Astrocyte (in vitro differentiated cells and primary cell): ENCODE data around the gene CELF2. TPM values are rescaled to one million over a fixed set of nuclear protein-coding genes. Genes with fewer than 3 reads are reported as not detected.

Experiments used
- DNase-seq: peaks from one replicate; pipeline ENCODE4 v3.0.0-alpha.2; 2010; ENCODE audit warnings: low read depth
- FAIRE-seq: peaks from 2 replicates; lab custom pipeline; 2011; peaks lifted over from hg19 to GRCh38; lab: Jason Lieb, UNC
- H2AFZ ChIP-seq: 2 replicates; pipeline ENCODE4 v1.6.0; 2012; ENCODE audit warnings: low read depth, low read length, inconsistent platforms
- H3K27ac ChIP-seq: 2 replicates; pipeline ENCODE4 v1.5.1; 2011; ENCODE audit warnings: low read depth, low read length, inconsistent platforms
- H3K27me3 ChIP-seq: 2 replicates; pipeline ENCODE4 v1.6.0; 2011; ENCODE audit warnings: low read length, inconsistent platforms; ENCODE audit not compliant: insufficient read depth
- H3K36me3 ChIP-seq: 2 replicates; pipeline ENCODE4 v1.5.1; 2011; ENCODE audit warnings: low read length, inconsistent platforms; ENCODE audit not compliant: insufficient read depth
- H3K4me1 ChIP-seq: 2 replicates; pipeline ENCODE4 v1.5.1; 2011; ENCODE audit warnings: low read length, inconsistent platforms; ENCODE audit not compliant: insufficient read depth
- H3K4me2 ChIP-seq: 2 replicates; pipeline ENCODE4 v1.6.0; 2012; ENCODE audit warnings: low read length, inconsistent platforms
- H3K4me3 ChIP-seq: 2 replicates; pipeline ENCODE4 v1.5.1; 2011; ENCODE audit warnings: low read depth, mild to moderate bottlenecking, low read length, inconsistent platforms; ENCODE audit not compliant: insufficient read depth
- H3K79me2 ChIP-seq: 2 replicates; pipeline ENCODE4 v1.6.0; 2012; ENCODE audit warnings: mild to moderate bottlenecking, low read length, inconsistent platforms; ENCODE audit not compliant: insufficient read depth
- H3K9ac ChIP-seq: 2 replicates; pipeline ENCODE4 v1.6.0; 2012; ENCODE audit warnings: mild to moderate bottlenecking, low read length, inconsistent platforms
- H3K9me3 ChIP-seq: 2 replicates; pipeline ENCODE4 v1.5.1; 2012; ENCODE audit warnings: low read depth, mild to moderate bottlenecking, low read length, inconsistent platforms; ENCODE audit not compliant: insufficient read depth
- H4K20me1 ChIP-seq: 2 replicates; pipeline ENCODE4 v1.6.0; 2012; ENCODE audit warnings: low read length, inconsistent platforms; ENCODE audit not compliant: insufficient read depth
- H3K27ac Mint-ChIP-seq: one replicate; pipeline ENCODE4 v1.8.0; 2021; ENCODE audit warnings: mild to moderate bottlenecking, mixed read lengths; ENCODE audit not compliant: unreplicated experiment
- H3K27me3 Mint-ChIP-seq: one replicate; pipeline ENCODE4 v1.8.0; 2021; ENCODE audit warnings: low read depth, mixed read lengths; ENCODE audit not compliant: unreplicated experiment
- H3K36me3 Mint-ChIP-seq: one replicate; pipeline ENCODE4 v1.8.0; 2021; ENCODE audit warnings: low read depth, mixed read lengths; ENCODE audit not compliant: unreplicated experiment
- H3K4me1 Mint-ChIP-seq: one replicate; pipeline ENCODE4 v1.8.0; 2021; ENCODE audit warnings: low read depth, mixed read lengths; ENCODE audit not compliant: unreplicated experiment
- H3K4me3 Mint-ChIP-seq: one replicate; pipeline ENCODE4 v1.8.0; 2021; ENCODE audit warnings: mild to moderate bottlenecking, moderate library complexity, mixed read lengths; ENCODE audit not compliant: unreplicated experiment
- H3K9me3 Mint-ChIP-seq: one replicate; pipeline ENCODE4 v1.8.0; 2021; ENCODE audit warnings: mild to moderate bottlenecking, mixed read lengths; ENCODE audit not compliant: unreplicated experiment
- EZH2 ChIP-seq: IDR thresholded peaks from 2 replicates; pipeline ENCODE4 v1.6.1; 2012; ENCODE audit warnings: mild to moderate bottlenecking, low read length, inconsistent platforms; ENCODE audit not compliant: insufficient read depth
- total RNA-seq: library from RNA; stranded (reverse); gene quantifications from 2 replicates; pipeline ENCODE4 v1.2.1, GENCODE V29; 2021
- TF ChIP-seq, protein P1 (sequence below): IDR thresholded peaks from 2 replicates; pipeline ENCODE4 v1.5.1; 2011; ENCODE audit warnings: low read depth, mild to moderate bottlenecking, inconsistent platforms, low read length, moderate library complexity; ENCODE audit not compliant: insufficient read depth

The CELF2 gene
- total RNA-seq, 1 donor from 2014 or later = 76.1 TPM

DNA sequence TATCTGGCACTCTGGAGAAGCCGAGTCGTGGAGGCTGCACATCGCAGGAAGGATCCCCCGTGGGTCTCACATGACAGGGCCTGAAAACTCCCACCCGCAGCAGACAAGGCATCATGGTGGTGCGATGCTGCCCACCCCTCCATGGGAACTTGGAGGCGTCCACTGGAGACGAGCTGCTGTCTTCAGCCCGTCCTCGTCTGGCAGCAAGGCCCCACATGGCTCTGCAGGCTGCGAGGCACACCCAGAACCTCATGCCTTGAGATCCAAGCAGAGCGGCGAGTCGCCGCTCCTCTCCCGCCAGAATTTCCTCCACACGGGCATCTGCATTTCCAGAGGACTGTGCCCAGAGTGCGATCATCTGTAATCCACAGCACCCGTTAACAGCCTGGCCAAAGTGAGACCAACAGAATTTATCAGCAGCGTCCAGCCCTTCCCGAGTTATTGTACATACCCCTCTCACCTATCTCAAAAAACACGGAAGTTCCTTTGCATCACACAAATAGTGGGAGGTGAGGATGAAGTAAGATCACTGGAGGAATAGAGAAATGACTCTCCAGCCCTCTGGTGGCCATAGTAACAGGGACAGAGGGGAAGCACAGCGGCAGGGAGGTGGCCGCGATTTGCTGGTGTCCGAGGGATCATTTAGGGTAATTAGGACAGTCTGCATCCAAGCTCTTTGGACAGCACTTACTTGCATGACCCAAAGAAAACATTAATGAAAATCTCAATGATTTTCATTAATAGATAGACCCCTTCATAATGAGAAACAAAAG is 301.3 kb downstream of the CELF2 start:
- H3K27ac Mint-ChIP-seq = no peak overlapping the region
- no peak overlapping the region for H3K4me3 Mint-ChIP-seq
- no peak for FAIRE-seq
- no peaks in the 10 kb centered on the region for H3K9me3 Mint-ChIP-seq
- H3K9ac ChIP-seq = no peak overlapping the region
- no peaks in the 10 kb centered on the region for H3K79me2 ChIP-seq
- no peaks in the 10 kb centered on the region for H4K20me1 ChIP-seq
- H3K4me1 ChIP-seq = no peaks in the 10 kb centered on the region
- H3K27me3 Mint-ChIP-seq = no peaks in the 10 kb centered on the region
- TF ChIP-seq EZH2 = no peak
- TF ChIP-seq, protein P1, sequence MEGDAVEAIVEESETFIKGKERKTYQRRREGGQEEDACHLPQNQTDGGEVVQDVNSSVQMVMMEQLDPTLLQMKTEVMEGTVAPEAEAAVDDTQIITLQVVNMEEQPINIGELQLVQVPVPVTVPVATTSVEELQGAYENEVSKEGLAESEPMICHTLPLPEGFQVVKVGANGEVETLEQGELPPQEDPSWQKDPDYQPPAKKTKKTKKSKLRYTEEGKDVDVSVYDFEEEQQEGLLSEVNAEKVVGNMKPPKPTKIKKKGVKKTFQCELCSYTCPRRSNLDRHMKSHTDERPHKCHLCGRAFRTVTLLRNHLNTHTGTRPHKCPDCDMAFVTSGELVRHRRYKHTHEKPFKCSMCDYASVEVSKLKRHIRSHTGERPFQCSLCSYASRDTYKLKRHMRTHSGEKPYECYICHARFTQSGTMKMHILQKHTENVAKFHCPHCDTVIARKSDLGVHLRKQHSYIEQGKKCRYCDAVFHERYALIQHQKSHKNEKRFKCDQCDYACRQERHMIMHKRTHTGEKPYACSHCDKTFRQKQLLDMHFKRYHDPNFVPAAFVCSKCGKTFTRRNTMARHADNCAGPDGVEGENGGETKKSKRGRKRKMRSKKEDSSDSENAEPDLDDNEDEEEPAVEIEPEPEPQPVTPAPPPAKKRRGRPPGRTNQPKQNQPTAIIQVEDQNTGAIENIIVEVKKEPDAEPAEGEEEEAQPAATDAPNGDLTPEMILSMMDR = no peak
- H2AFZ ChIP-seq = no peak overlapping the region
- no peak overlapping the region for H3K27ac ChIP-seq
- H3K4me3 ChIP-seq = no peak overlapping the region
- H3K4me2 ChIP-seq = no peak overlapping the region
- H3K36me3 ChIP-seq = no peaks in the 10 kb centered on the region
- no peaks in the 10 kb centered on the region for H3K27me3 ChIP-seq
- H3K9me3 ChIP-seq = no peaks in the 10 kb centered on the region
- no peaks in the 10 kb centered on the region for H3K4me1 Mint-ChIP-seq
- DNase-seq = no peak
- peaks cover 34% of the 10 kb centered on the region for H3K36me3 Mint-ChIP-seq

DNA sequence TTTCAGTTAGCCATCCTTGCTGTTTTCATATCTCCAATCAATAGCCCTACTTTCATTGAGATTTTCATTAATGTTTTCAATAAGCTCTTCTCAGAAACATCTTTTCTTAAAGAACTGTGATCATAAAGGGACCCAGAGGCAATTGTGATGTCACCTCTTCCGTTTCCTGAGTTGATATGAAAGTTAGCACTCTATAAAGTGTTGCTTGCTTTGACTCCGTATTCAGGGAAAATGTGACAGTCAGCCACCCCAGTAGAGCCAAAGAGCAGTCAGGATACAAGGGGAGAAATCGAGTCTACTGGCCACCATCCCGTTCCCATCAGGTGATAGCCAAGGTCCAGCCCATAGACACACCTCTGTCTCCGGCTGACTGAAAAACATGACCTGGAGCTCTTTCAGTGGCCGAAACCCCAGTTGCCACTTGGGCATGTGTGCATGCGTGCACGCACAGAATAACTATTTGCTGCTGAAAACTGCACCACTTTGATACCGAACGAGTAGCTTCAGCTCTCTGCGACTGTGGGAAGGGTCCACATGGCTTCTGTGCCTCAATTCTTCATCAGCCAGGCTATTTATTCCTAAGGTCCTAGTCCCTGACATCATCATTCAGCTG is 302.4 kb downstream of the CELF2 start:
- Mint-ChIP-seq H3K27me3 (no peaks in the 10 kb centered on the region), H3K4me1 (peaks cover 5% of the 10 kb centered on the region), H3K36me3 (peaks cover 27% of the 10 kb centered on the region), H3K4me3 (no peak overlapping the region), H3K9me3 (no peaks in the 10 kb centered on the region), H3K27ac (no peak overlapping the region)
- Histone ChIP-seq H3K9me3 (no peaks in the 10 kb centered on the region), H3K27ac (no peak overlapping the region), H3K4me3 (no peak overlapping the region), H3K36me3 (no peaks in the 10 kb centered on the region), H3K4me2 (no peak overlapping the region), H3K9ac (no peak overlapping the region), H3K79me2 (no peaks in the 10 kb centered on the region), H3K4me1 (no peaks in the 10 kb centered on the region), H3K27me3 (no peaks in the 10 kb centered on the region), H2AFZ (no peak overlapping the region), H4K20me1 (no peaks in the 10 kb centered on the region)
- TF ChIP-seq, protein P1 = no peak
- TF ChIP-seq EZH2 = no peak
- DNase-seq = no peak
- no peak for FAIRE-seq
